DND-41 (cell line): ENCODE results near the gene HECW1.

ENCODE experiments used
- ATAC-seq: fragments of 200-7000 bp; cut with Tn5 transposase; 3 replicates; pipeline ENCODE4 v1.9.1; 2021; ENCODE audit warnings: low read depth; ENCODE audit not compliant: insufficient read depth
- DNase-seq: peaks from one replicate; pipeline ENCODE4 v3.0.0-alpha.2; 2020
- H2AFZ ChIP-seq: 2 replicates; pipeline ENCODE4 v1.6.0; 2012; ENCODE audit warnings: low read depth, low read length
- H3K27ac ChIP-seq: 2 replicates; pipeline ENCODE4 v1.5.1; 2012; ENCODE audit warnings: low read length, inconsistent platforms
- H3K27me3 ChIP-seq: fragments of 200-600 bp; sonication (generic); 2 replicates; pipeline ENCODE4 v1.6.0; 2012; ENCODE audit warnings: low read length, mild to moderate bottlenecking, inconsistent platforms; ENCODE audit not compliant: insufficient read depth, poor library complexity
- H3K36me3 ChIP-seq: 2 replicates; pipeline ENCODE4 v1.5.1; 2012; ENCODE audit warnings: low read length, inconsistent platforms; ENCODE audit not compliant: insufficient read depth
- H3K4me1 ChIP-seq: 2 replicates; pipeline ENCODE4 v1.5.1; 2012; ENCODE audit warnings: mild to moderate bottlenecking, low read length; ENCODE audit not compliant: insufficient read depth
- H3K4me2 ChIP-seq: 2 replicates; pipeline ENCODE4 v1.6.0; 2012; ENCODE audit warnings: mild to moderate bottlenecking, moderate library complexity, low read length, inconsistent platforms; ENCODE audit not compliant: insufficient read depth
- H3K4me3 ChIP-seq, 2 experiments: fragments of 200-600 bp in 1 of 2; shearing (Covaris generic) in 1 of 2; 2 replicates each; pipeline ENCODE4 v1.5.1; 2012 to 2016; ENCODE audit warnings: inconsistent platforms in 2 of 2, low read length in 2 of 2, mild to moderate bottlenecking in 2 of 2, low read depth in 1 of 2, moderate library complexity in 1 of 2
- H3K79me2 ChIP-seq: 2 replicates; pipeline ENCODE4 v1.6.0; 2012; ENCODE audit warnings: low read length, inconsistent platforms; ENCODE audit not compliant: insufficient read depth
- H3K9ac ChIP-seq: 2 replicates; pipeline ENCODE4 v1.6.0; 2012; ENCODE audit warnings: low read depth, mild to moderate bottlenecking, inconsistent platforms, low read length, moderate library complexity
- H3K9me3 ChIP-seq: 2 replicates; pipeline ENCODE4 v1.5.1; 2012; ENCODE audit warnings: low read length, moderate library complexity, mild to moderate bottlenecking, inconsistent platforms; ENCODE audit not compliant: insufficient read depth, severe bottlenecking
- H4K20me1 ChIP-seq: 2 replicates; pipeline ENCODE4 v1.6.0; 2012; ENCODE audit warnings: low read length; ENCODE audit not compliant: insufficient read depth
- EZH2 ChIP-seq: IDR thresholded peaks from 3 replicates; pipeline ENCODE4 v1.6.1; 2012; ENCODE audit warnings: borderline replicate concordance, low read depth, mild to moderate bottlenecking, moderate library complexity, low read length, inconsistent platforms; ENCODE audit not compliant: severe bottlenecking
- TF ChIP-seq, protein P1 (sequence below): IDR thresholded peaks from 2 replicates; pipeline ENCODE4 v1.5.1; 2012; ENCODE audit warnings: borderline replicate concordance, low read length, moderate library complexity, mild to moderate bottlenecking; ENCODE audit not compliant: poor library complexity, severe bottlenecking; ENCODE audit errors: extremely low read depth

Gene HECW1

GRCh38 chr7:43104874-43105520 lies 7.5 kb upstream of the HECW1 start:
- H3K4me1 ChIP-seq: no peaks in the 10 kb centered on the region
- ATAC-seq (no peak), DNase-seq (no peak)
- no peak overlapping the region for H2AFZ ChIP-seq
- no peaks in the 10 kb centered on the region for H3K9me3 ChIP-seq
- H3K27ac ChIP-seq: no peak overlapping the region
- H3K4me2 ChIP-seq: no peak overlapping the region
- no peaks in the 10 kb centered on the region for H3K79me2 ChIP-seq
- TF ChIP-seq EZH2: no peak
- TF ChIP-seq, protein P1, sequence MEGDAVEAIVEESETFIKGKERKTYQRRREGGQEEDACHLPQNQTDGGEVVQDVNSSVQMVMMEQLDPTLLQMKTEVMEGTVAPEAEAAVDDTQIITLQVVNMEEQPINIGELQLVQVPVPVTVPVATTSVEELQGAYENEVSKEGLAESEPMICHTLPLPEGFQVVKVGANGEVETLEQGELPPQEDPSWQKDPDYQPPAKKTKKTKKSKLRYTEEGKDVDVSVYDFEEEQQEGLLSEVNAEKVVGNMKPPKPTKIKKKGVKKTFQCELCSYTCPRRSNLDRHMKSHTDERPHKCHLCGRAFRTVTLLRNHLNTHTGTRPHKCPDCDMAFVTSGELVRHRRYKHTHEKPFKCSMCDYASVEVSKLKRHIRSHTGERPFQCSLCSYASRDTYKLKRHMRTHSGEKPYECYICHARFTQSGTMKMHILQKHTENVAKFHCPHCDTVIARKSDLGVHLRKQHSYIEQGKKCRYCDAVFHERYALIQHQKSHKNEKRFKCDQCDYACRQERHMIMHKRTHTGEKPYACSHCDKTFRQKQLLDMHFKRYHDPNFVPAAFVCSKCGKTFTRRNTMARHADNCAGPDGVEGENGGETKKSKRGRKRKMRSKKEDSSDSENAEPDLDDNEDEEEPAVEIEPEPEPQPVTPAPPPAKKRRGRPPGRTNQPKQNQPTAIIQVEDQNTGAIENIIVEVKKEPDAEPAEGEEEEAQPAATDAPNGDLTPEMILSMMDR: no peak
- H3K9ac ChIP-seq: no peak overlapping the region
- H3K4me3 ChIP-seq: no peak overlapping the region
- H3K36me3 ChIP-seq: no peaks in the 10 kb centered on the region
- H3K27me3 ChIP-seq: no peaks in the 10 kb centered on the region
- H4K20me1 ChIP-seq: no peaks in the 10 kb centered on the region

DNA sequence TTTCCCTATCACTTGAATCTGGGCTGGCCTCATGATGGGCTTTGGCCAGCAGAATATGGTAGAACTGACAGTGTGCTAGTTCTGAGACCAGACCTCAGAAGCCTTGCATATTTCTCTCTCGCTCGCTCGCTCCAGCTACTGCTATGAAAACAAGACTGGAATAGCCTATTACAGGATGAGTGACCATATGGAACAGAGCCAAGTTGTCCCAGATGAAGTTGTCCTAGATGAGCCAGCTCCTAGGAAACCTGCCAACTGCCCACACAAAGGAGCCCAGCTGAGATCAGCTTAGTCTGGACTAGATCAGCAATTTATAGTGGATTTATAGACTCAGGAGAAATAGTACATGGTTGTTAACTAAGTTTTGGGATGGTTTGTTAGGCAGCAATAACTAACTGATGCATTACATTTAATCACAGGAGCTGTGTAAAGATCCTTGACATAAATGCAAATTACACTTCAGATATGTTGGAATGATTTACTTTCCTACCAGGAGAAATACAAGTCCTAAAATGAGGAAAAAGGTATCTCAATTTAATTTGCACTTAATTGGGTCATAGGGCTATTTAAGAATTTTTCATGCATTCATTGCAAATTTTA lies 6.8 kb upstream of the HECW1 start:
- Histone ChIP-seq H3K79me2 (no peaks in the 10 kb centered on the region), H3K4me3 (no peak overlapping the region), H3K4me2 (no peak overlapping the region), H3K4me1 (no peaks in the 10 kb centered on the region), H3K9me3 (no peaks in the 10 kb centered on the region), H3K36me3 (no peaks in the 10 kb centered on the region), H2AFZ (no peak overlapping the region), H4K20me1 (no peaks in the 10 kb centered on the region), H3K27me3 (no peaks in the 10 kb centered on the region), H3K9ac (no peak overlapping the region), H3K27ac (no peak overlapping the region)
- no peak for TF ChIP-seq EZH2
- TF ChIP-seq, protein P1: no peak
- ATAC-seq (no peak), DNase-seq (no peak)

DNA sequence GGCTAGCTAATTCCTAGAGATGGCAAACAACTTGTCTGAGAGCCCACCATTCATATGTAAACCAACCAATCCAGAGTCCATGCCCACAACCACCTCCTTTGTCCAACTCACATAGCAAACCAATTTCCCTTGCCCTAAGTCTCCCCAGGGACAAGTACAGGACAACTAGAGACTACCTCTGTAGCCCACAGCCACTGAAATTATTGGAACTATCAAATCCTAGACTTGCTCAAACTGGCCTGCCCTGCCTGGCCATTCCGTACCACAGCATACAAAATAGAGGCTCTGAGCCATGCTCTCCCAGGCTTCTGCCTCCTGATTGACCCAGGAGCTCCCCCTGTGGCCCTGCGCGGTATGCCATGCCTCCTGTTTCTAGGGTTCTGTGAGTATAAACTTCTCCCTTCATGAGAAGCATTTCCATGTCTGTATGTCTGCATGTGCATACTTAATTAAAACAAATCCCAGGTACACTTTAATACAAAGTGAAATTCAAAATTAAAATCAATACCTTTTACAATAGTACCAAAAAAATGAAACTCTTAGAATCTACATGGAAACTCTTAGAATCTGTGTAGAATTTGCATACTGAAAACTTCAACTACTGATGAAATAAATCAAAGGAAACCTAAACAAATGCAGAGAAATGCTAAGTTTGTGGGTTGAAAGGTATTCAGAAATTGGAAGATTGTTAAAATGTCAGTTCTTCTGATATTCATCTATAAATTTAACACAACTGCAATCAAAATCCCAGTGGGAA lies 4.0 kb upstream of the HECW1 start:
- Histone ChIP-seq H3K79me2 (no peaks in the 10 kb centered on the region), H3K9me3 (no peaks in the 10 kb centered on the region), H3K27me3 (no peaks in the 10 kb centered on the region), H2AFZ (no peak overlapping the region), H3K36me3 (no peaks in the 10 kb centered on the region), H3K4me3 (no peak overlapping the region), H3K4me1 (no peaks in the 10 kb centered on the region), H3K27ac (no peak overlapping the region), H3K4me2 (no peak overlapping the region), H3K9ac (no peak overlapping the region), H4K20me1 (no peaks in the 10 kb centered on the region)
- no peak for TF ChIP-seq EZH2
- TF ChIP-seq, protein P1: peak; percentile 92
- ATAC-seq (peak; percentile 100), DNase-seq (peak; percentile 71)
